Bronchial epithelial cell (primary cell): ENCODE measurements around the gene ANKRD63. TPM values are rescaled to one million over a fixed set of nuclear protein-coding genes. Genes with fewer than 3 reads are reported as not detected.

Experiments
- DNase-seq: peaks from one replicate; pipeline ENCODE4 v3.0.0-alpha.2; 2010; ENCODE audit warnings: low read depth
- FAIRE-seq: peaks from 2 replicates; lab custom pipeline; 2011; peaks lifted over from hg19 to GRCh38; lab: Jason Lieb, UNC
- H3K27me3 ChIP-seq: 2 replicates; pipeline ENCODE4 v1.5.1; 2011; ENCODE audit warnings: low read length; ENCODE audit not compliant: control insufficient read depth, insufficient read depth
- H3K36me3 ChIP-seq: 2 replicates; pipeline ENCODE4 v1.5.1; 2011; ENCODE audit warnings: low read length; ENCODE audit not compliant: control insufficient read depth, insufficient read depth
- H3K4me3 ChIP-seq: 2 replicates; pipeline ENCODE4 v1.5.1; 2011; ENCODE audit warnings: mild to moderate bottlenecking, low read depth, low read length, control low read depth
- total RNA-seq: library from RNA; depleted of rRNA; stranded (reverse); fragments of >200 nt; gene quantifications from 2 replicates; pipeline ENCODE4 v1.2.1, GENCODE V29; 2014
- TF ChIP-seq, protein P1 (sequence below): IDR thresholded peaks from 2 replicates; pipeline ENCODE4 v1.5.1; 2011; ENCODE audit warnings: mild to moderate bottlenecking, moderate library complexity, low read length, control low read depth, inconsistent platforms; ENCODE audit not compliant: insufficient read depth, severe bottlenecking

The ANKRD63 gene
- total RNA-seq, 1 donor from 2014 or later: not detected

GRCh38 chr15:40282147-40282868 is 556 bp downstream of the ANKRD63 start:
- H3K27me3 ChIP-seq: peaks cover 25% of the 10 kb centered on the region
- FAIRE-seq (no peak), DNase-seq (no peak)
- TF ChIP-seq, protein P1, sequence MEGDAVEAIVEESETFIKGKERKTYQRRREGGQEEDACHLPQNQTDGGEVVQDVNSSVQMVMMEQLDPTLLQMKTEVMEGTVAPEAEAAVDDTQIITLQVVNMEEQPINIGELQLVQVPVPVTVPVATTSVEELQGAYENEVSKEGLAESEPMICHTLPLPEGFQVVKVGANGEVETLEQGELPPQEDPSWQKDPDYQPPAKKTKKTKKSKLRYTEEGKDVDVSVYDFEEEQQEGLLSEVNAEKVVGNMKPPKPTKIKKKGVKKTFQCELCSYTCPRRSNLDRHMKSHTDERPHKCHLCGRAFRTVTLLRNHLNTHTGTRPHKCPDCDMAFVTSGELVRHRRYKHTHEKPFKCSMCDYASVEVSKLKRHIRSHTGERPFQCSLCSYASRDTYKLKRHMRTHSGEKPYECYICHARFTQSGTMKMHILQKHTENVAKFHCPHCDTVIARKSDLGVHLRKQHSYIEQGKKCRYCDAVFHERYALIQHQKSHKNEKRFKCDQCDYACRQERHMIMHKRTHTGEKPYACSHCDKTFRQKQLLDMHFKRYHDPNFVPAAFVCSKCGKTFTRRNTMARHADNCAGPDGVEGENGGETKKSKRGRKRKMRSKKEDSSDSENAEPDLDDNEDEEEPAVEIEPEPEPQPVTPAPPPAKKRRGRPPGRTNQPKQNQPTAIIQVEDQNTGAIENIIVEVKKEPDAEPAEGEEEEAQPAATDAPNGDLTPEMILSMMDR: peak; percentile 43
- H3K4me3 ChIP-seq: peak overlapping the region; percentile 32
- H3K36me3 ChIP-seq: peaks cover 3% of the 10 kb centered on the region

GRCh38 chr15:40281801-40282146 is 1.1 kb downstream of the ANKRD63 start:
- peaks cover 25% of the 10 kb centered on the region for H3K27me3 ChIP-seq
- FAIRE-seq (no peak), DNase-seq (no peak)
- TF ChIP-seq, protein P1: no peak
- peak overlapping the region; percentile 32 for H3K4me3 ChIP-seq
- H3K36me3 ChIP-seq: peaks cover 6% of the 10 kb centered on the region

GRCh38 chr15:40281057-40281800 is 1.6 kb downstream of the ANKRD63 start:
- H3K4me3 ChIP-seq: no peak overlapping the region
- H3K36me3 ChIP-seq: peaks cover 11% of the 10 kb centered on the region
- TF ChIP-seq, protein P1: no peak
- FAIRE-seq: no peak
- no peak for DNase-seq
- peaks cover 25% of the 10 kb centered on the region for H3K27me3 ChIP-seq

GRCh38 chr15:40280260-40281056 is 2.4 kb downstream of the ANKRD63 start:
- no peak overlapping the region for H3K4me3 ChIP-seq
- H3K36me3 ChIP-seq: peaks cover 18% of the 10 kb centered on the region
- TF ChIP-seq, protein P1: no peak
- FAIRE-seq: peak; percentile 7
- peaks cover 25% of the 10 kb centered on the region for H3K27me3 ChIP-seq
- DNase-seq: no peak

- Histone ChIP-seq H3K4me3 (no peak overlapping the region), H3K36me3 (peaks cover 18% of the 10 kb centered on the region), H3K27me3 (peaks cover 25% of the 10 kb centered on the region)
- DNase-seq: peak; percentile 25
- TF ChIP-seq, protein P1: peak; percentile 96
- no peak for FAIRE-seq
Measured at GRCh38 chr15:40279437-40280141, 3.3 kb downstream of the ANKRD63 start.
